K562 (cell line): ENCODE data around the gene MECP2. TPM values are rescaled to one million over a fixed set of nuclear protein-coding genes. Genes with fewer than 3 reads are reported as not detected.

Experiments used
- CEBPG ChIP-seq, 3 experiments: fragments of 200-800 bp in 1 of 3; sonication (Bioruptor generic) in 1 of 3; sonication (generic) in 1 of 3; formaldehyde crosslinking in 1 of 3; IDR thresholded peaks in 2 of 3; conservative IDR thresholded peaks in 1 of 3; 2 replicates each; pipeline versions ENCODE4 v1.6.1 to v1.8.0; 2016 to 2022; ENCODE audit warnings: missing compliant biosample characterization in 2 of 3, missing genetic modification characterization in 2 of 3, mild to moderate bottlenecking in 1 of 3, missing genetic modification reagents in 1 of 3
- DPF2 ChIP-seq: fragments of 450-650 bp; IDR thresholded peaks from 2 replicates; pipeline ENCODE4 v1.6.1; 2016
- FOXK2 ChIP-seq, 2 experiments: fragments of 450-650 bp; IDR thresholded peaks in 1 of 2; conservative IDR thresholded peaks in 1 of 2; 2 replicates each; pipeline ENCODE4 v1.6.1; 2016; ENCODE audit warnings: low read depth in 2 of 2, mild to moderate bottlenecking in 1 of 2
- FOXP1 ChIP-seq: sonication (generic); formaldehyde crosslinking; IDR thresholded peaks from 2 replicates; pipeline ENCODE4 v1.8.0; 2022; ENCODE audit warnings: mild to moderate bottlenecking, missing genetic modification reagents
- HCFC1 ChIP-seq: IDR thresholded peaks from 2 replicates; pipeline ENCODE4 v1.6.1; 2012; ENCODE audit warnings: low read depth, low read length, improper control_type of control experiment
- NKRF ChIP-seq: fragments of 450-650 bp; IDR thresholded peaks from 2 replicates; pipeline ENCODE4 v1.6.1; 2016; ENCODE audit warnings: borderline replicate concordance
- TFAP4 ChIP-seq: sonication (generic); formaldehyde crosslinking; IDR thresholded peaks from 2 replicates; pipeline ENCODE4 v1.8.0; 2022; ENCODE audit warnings: missing genetic modification reagents, mild to moderate bottlenecking, moderate library complexity, borderline replicate concordance
- TFE3 ChIP-seq: fragments of 450-650 bp; formaldehyde crosslinking; IDR thresholded peaks from 2 replicates; pipeline ENCODE4 v1.4.0; 2020; ENCODE audit warnings: mild to moderate bottlenecking, mixed read lengths
- polyA plus RNA-seq, 8 experiments: library from polyadenylated mRNA; depleted of rRNA in 4 of 8; stranded (reverse) in 5 of 8; unstranded in 3 of 8; fragments of >200 nt; fragmentation: Nextera tagmentation in 2 of 8; fragmentation: Illumina TruSeq in 1 of 8; extraction: Ambion mirVana in 2 of 8; extraction: Trizol in 1 of 8; gene quantifications; 2 replicates each; pipeline versions ENCODE4 v1.2.1 to v1.2.3, GENCODE V29; 2011 to 2014; ENCODE audit warnings: inconsistent platforms in 1 of 8, missing spikeins in 1 of 8
- total RNA-seq, 7 experiments: library from RNA; depleted of rRNA in 6 of 7; stranded (reverse); fragments of >200 nt in 6 of 7; fragmentation: Illumina TruSeq in 2 of 7; extraction: Trizol in 2 of 7; gene quantifications; 2 replicates each; pipeline versions ENCODE4 v1.2.1 to v1.2.3, GENCODE V29; 2011 to 2021; ENCODE audit warnings: low replicate concordance in 1 of 7
- TF ChIP-seq, protein P1 (sequence below), 2 experiments: fragments of 450-650 bp; formaldehyde crosslinking in 1 of 2; IDR thresholded peaks; 2 replicates each; pipeline versions ENCODE4 v1.4.0 to v1.6.1; 2014 to 2020; ENCODE audit warnings: mild to moderate bottlenecking in 2 of 2, borderline replicate concordance in 1 of 2, low read depth in 1 of 2
- TF ChIP-seq, protein P2 (sequence below): fragments of 250-450 bp; sonication (Bioruptor Pico); IDR thresholded peaks from 2 replicates; pipeline ENCODE4 v1.4.0; 2020; ENCODE audit warnings: mild to moderate bottlenecking
- TF ChIP-seq, protein P3 (sequence below): sonication (generic); IDR thresholded peaks from 2 replicates; pipeline ENCODE4 v1.6.1; 2016

MECP2 gene
- total and polyA plus RNA-seq, 9 of the 15 experiments (the other 6 are each of a cell fraction or from before 2014, with no cell fraction given): 2.1 to 50.9 (median 30.5) TPM

- TF ChIP-seq TFE3 (CRISPR knock-in tag): no peak
- TF ChIP-seq CEBPG (CRISPR knock-in tag; IDR thresholded peaks at IDR 0.05): no peak
- TF ChIP-seq CEBPG (tag; conservative IDR thresholded peaks at IDR 0.05 in 1 of 2, IDR thresholded peaks at IDR 0.05 in 1 of 2): no peak
- TF ChIP-seq NKRF: no peak
- TF ChIP-seq HCFC1: no peak
- TF ChIP-seq, protein P1, sequence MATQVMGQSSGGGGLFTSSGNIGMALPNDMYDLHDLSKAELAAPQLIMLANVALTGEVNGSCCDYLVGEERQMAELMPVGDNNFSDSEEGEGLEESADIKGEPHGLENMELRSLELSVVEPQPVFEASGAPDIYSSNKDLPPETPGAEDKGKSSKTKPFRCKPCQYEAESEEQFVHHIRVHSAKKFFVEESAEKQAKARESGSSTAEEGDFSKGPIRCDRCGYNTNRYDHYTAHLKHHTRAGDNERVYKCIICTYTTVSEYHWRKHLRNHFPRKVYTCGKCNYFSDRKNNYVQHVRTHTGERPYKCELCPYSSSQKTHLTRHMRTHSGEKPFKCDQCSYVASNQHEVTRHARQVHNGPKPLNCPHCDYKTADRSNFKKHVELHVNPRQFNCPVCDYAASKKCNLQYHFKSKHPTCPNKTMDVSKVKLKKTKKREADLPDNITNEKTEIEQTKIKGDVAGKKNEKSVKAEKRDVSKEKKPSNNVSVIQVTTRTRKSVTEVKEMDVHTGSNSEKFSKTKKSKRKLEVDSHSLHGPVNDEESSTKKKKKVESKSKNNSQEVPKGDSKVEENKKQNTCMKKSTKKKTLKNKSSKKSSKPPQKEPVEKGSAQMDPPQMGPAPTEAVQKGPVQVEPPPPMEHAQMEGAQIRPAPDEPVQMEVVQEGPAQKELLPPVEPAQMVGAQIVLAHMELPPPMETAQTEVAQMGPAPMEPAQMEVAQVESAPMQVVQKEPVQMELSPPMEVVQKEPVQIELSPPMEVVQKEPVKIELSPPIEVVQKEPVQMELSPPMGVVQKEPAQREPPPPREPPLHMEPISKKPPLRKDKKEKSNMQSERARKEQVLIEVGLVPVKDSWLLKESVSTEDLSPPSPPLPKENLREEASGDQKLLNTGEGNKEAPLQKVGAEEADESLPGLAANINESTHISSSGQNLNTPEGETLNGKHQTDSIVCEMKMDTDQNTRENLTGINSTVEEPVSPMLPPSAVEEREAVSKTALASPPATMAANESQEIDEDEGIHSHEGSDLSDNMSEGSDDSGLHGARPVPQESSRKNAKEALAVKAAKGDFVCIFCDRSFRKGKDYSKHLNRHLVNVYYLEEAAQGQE (IDR thresholded peaks at IDR 0.05; ENCODE audit: borderline replicate concordance): no peak
- TF ChIP-seq, protein P1 (CRISPR knock-in tag; IDR thresholded peaks at IDR 0.05; ENCODE audit: low read depth): no peak
- TF ChIP-seq FOXP1 (CRISPR knock-in tag): no peak
- TF ChIP-seq, protein P2, sequence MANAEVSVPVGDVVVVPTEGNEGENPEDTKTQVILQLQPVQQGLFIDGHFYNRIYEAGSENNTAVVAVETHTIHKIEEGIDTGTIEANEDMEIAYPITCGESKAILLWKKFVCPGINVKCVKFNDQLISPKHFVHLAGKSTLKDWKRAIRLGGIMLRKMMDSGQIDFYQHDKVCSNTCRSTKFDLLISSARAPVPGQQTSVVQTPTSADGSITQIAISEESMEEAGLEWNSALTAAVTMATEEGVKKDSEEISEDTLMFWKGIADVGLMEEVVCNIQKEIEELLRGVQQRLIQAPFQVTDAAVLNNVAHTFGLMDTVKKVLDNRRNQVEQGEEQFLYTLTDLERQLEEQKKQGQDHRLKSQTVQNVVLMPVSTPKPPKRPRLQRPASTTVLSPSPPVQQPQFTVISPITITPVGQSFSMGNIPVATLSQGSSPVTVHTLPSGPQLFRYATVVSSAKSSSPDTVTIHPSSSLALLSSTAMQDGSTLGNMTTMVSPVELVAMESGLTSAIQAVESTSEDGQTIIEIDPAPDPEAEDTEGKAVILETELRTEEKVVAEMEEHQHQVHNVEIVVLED: no peak
- TF ChIP-seq TFAP4: peak; percentile 72; the same call in 1 of the 2 replicates
- no peak for TF ChIP-seq FOXK2 (conservative IDR thresholded peaks at IDR 0.05 in 1 of 2, IDR thresholded peaks at IDR 0.05 in 1 of 2; ENCODE audit: low read depth in 2 of 2)
- TF ChIP-seq, protein P3, sequence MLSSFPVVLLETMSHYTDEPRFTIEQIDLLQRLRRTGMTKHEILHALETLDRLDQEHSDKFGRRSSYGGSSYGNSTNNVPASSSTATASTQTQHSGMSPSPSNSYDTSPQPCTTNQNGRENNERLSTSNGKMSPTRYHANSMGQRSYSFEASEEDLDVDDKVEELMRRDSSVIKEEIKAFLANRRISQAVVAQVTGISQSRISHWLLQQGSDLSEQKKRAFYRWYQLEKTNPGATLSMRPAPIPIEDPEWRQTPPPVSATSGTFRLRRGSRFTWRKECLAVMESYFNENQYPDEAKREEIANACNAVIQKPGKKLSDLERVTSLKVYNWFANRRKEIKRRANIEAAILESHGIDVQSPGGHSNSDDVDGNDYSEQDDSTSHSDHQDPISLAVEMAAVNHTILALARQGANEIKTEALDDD: peak; percentile 80
- peak; percentile 65 for TF ChIP-seq DPF2
These were observed 5.8 kb downstream of the MECP2 start (continued) for GRCh38 chrX:154091678-154092077.
